ENCODE results near the gene LRRC1.
A peak's percentile ranks its signal among the peaks of the same experiment; 100 is the strongest.
"Not testable (repeated sequence)": the region's sequence is repeated elsewhere in the genome, so short reads cannot be mapped to it uniquely, and the experiment has no call there.

LRRC1 gene

DNA sequence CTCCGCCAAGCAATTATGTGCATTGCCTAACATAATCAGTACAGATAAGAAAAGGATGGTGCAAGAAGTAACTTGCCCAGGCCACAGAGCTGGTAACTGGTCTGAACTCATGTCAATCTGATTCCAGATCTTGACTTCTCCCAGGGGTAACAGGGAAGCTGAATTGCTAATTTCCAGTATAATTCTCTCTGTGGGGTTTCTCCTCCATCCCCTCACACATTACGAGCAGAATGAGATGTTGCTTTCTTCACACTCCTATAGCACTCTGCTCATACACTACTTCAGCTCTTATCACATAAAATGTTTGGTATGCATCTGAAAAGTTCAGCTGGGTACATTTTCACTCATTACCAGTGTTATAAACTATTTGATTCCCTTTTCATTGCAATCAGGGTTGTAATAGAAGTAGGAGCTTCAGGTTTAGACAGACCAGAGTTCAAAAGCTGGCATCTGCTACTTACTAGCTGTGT is 24.0 kb upstream of the LRRC1 start:
- Histone ChIP-seq H3K4me1 (ENCODE audit: insufficient read depth, poor library complexity, severe bottlenecking) (peaks cover 9% of the 10 kb centered on the region), H3K27me3 (ENCODE audit: insufficient read depth, poor library complexity, severe bottlenecking) (no peaks in the 10 kb centered on the region), H3K4me3 (ENCODE audit: severe bottlenecking) (no peak overlapping the region), H3K27ac (ENCODE audit: poor library complexity, severe bottlenecking) (no peak overlapping the region), H3K36me3 (ENCODE audit: low read depth) (no peaks in the 10 kb centered on the region), H3K9me3 (ENCODE audit: severe bottlenecking) (no peaks in the 10 kb centered on the region)
- ATAC-seq (ENCODE audit: low read depth) (peak; percentile 52; the same call in 1 of the 3 replicates), DNase-seq (ENCODE audit: low spot score) (no peak)
- TF ChIP-seq, protein P1, sequence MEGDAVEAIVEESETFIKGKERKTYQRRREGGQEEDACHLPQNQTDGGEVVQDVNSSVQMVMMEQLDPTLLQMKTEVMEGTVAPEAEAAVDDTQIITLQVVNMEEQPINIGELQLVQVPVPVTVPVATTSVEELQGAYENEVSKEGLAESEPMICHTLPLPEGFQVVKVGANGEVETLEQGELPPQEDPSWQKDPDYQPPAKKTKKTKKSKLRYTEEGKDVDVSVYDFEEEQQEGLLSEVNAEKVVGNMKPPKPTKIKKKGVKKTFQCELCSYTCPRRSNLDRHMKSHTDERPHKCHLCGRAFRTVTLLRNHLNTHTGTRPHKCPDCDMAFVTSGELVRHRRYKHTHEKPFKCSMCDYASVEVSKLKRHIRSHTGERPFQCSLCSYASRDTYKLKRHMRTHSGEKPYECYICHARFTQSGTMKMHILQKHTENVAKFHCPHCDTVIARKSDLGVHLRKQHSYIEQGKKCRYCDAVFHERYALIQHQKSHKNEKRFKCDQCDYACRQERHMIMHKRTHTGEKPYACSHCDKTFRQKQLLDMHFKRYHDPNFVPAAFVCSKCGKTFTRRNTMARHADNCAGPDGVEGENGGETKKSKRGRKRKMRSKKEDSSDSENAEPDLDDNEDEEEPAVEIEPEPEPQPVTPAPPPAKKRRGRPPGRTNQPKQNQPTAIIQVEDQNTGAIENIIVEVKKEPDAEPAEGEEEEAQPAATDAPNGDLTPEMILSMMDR (IDR thresholded peaks at IDR 0.05; ENCODE audit: poor library complexity, severe bottlenecking): no peak

DNA sequence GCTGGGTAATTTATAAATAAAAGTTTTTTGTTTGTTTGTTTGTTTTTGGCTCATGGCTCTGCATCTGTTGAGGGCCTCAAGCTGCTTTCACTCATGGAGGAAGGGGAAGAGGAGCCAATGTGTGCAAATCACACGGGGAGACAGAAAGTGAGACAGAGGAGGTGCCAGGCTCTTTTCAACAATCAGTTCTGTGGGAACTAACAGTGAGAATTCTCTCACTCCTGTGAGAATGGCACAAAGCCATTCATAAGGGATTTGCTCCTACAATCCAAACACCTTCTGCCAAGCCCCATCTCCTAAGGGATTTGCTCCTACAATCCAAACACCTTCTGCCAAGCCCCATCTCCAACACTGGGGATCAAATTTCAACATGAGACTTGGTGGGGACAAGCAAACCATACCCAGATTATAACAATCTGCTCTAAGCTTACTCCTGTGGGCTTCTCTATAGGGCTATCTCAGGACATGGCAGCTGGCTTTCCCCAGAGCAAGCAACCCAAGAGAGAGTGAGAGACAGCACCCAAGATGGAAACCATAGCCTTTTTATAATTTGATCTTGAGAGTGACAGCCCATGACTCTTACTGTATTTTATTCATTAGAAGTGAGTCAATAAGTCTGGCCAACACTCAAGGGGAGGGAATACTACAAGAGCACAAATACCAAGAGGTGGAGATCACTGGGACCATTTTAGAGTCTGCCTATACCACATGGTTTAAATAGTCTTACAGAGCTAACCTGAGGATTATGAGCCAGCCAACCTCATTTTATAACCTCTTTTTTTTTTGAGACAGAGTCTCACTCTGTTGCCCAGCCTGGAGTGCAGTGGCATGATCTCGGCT is 22.8 kb upstream of the LRRC1 start:
- Histone ChIP-seq H3K4me1 (ENCODE audit: insufficient read depth, poor library complexity, severe bottlenecking) (peaks cover 9% of the 10 kb centered on the region), H3K27ac (ENCODE audit: poor library complexity, severe bottlenecking) (no peak overlapping the region), H3K36me3 (ENCODE audit: low read depth) (no peaks in the 10 kb centered on the region), H3K9me3 (ENCODE audit: severe bottlenecking) (no peaks in the 10 kb centered on the region), H3K27me3 (ENCODE audit: insufficient read depth, poor library complexity, severe bottlenecking) (no peaks in the 10 kb centered on the region), H3K4me3 (ENCODE audit: severe bottlenecking) (no peak overlapping the region)
- TF ChIP-seq, protein P1 (IDR thresholded peaks at IDR 0.05; ENCODE audit: poor library complexity, severe bottlenecking): no peak
- DNase-seq (ENCODE audit: low spot score) (no peak), ATAC-seq (ENCODE audit: low read depth) (no peak)

DNA sequence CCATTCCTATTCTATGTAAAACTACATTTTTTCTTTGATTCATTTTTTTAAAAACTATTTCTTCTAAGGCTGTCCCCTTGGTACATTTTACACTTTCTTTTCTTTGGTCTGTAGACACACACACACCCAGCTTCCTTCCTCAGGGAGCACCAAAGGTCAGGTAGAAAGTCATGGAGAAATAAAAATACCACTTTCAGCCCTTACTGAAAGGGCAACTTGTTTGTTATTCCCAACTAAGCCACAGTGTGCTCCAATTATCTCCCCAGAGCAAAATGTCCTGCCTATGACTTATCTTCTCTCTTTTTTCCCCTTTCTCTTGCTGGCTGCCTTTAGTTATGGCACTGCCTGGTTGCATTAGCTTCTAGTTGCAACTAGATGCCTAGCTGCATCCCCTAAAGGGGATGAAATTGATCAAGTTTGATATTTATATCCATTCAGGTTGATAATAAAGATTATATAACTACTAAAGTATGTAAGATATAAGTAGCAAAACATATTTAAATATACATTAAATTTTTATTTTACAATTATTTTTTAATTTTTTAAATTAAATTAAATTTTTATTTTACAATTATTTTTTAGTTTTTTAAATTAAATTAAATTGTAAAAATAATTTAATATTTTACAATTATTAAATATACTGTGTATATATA is 21.6 kb upstream of the LRRC1 start:
- no peak overlapping the region for H3K27ac ChIP-seq (ENCODE audit: poor library complexity, severe bottlenecking)
- H3K9me3 ChIP-seq (ENCODE audit: severe bottlenecking): no peaks in the 10 kb centered on the region
- H3K4me1 ChIP-seq (ENCODE audit: insufficient read depth, poor library complexity, severe bottlenecking): peaks cover 9% of the 10 kb centered on the region
- TF ChIP-seq, protein P1 (IDR thresholded peaks at IDR 0.05; ENCODE audit: poor library complexity, severe bottlenecking): no peak
- no peak for ATAC-seq (ENCODE audit: low read depth)
- H3K27me3 ChIP-seq (ENCODE audit: insufficient read depth, poor library complexity, severe bottlenecking): no peaks in the 10 kb centered on the region
- no peak overlapping the region for H3K4me3 ChIP-seq (ENCODE audit: severe bottlenecking)
- no peak for DNase-seq (ENCODE audit: low spot score)
- no peaks in the 10 kb centered on the region for H3K36me3 ChIP-seq (ENCODE audit: low read depth)

DNA sequence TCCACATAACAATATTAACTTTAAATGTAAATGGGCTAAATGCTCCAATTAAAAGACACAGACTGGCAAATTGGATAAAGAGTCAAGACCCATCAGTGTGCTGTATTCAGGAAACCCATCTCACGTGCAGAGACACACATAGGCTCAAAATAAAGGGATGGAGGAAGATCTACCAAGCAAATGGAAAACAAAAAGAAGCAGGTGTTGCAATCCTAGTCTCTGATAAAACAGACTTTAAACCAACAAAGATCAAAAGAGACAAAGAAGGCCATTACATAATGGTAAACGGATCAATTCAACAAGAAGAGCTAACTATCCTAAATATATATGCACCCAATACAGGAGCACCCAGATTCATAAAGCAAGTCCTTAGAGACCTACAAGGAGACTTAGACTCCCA is 18.7 kb upstream of the LRRC1 start:
- not testable (repeated sequence) for H3K27me3 ChIP-seq (ENCODE audit: insufficient read depth, poor library complexity, severe bottlenecking); H3K36me3 ChIP-seq (ENCODE audit: low read depth); H3K4me3 ChIP-seq (ENCODE audit: severe bottlenecking); H3K27ac ChIP-seq (ENCODE audit: poor library complexity, severe bottlenecking); H3K9me3 ChIP-seq (ENCODE audit: severe bottlenecking); DNase-seq (ENCODE audit: low spot score); H3K4me1 ChIP-seq (ENCODE audit: insufficient read depth, poor library complexity, severe bottlenecking); ATAC-seq (ENCODE audit: low read depth)

DNA sequence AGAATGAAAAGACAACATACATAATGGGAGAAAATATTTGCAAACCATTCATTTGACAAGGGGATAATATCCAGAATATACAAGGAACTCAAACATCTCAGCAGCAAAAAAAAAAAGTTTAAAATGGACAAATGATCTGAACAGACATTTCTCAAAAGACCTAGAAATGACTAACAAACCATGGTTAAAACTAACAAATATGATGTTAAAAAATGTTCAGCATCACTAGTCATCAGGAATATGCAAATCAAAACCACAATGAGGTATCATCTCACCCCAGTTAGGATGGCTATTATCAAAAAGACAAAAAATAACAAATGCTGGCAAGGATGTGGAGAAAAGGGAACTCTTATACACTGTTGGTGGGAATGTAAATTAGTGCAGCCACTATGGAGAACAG is 9.8 kb upstream of the LRRC1 start:
- not testable (repeated sequence) for H3K4me3 ChIP-seq (ENCODE audit: severe bottlenecking); ATAC-seq (ENCODE audit: low read depth); H3K4me1 ChIP-seq (ENCODE audit: insufficient read depth, poor library complexity, severe bottlenecking); H3K9me3 ChIP-seq (ENCODE audit: severe bottlenecking); H3K27me3 ChIP-seq (ENCODE audit: insufficient read depth, poor library complexity, severe bottlenecking); H3K27ac ChIP-seq (ENCODE audit: poor library complexity, severe bottlenecking); DNase-seq (ENCODE audit: low spot score); H3K36me3 ChIP-seq (ENCODE audit: low read depth)

Measured in RWPE2 (cell line).